Neuronal stem cell (in vitro differentiated cells): ENCODE data around the gene AGAP1.

ENCODE experiments used
- DNase-seq: peaks from one replicate; pipeline ENCODE4 v3.0.0-alpha.2; 2013; ENCODE audit warnings: low spot score
- H2AFZ ChIP-seq: one replicate; pipeline ENCODE4 v1.6.1; 2013; ENCODE audit warnings: mild to moderate bottlenecking, low read length, inconsistent platforms
- H2AK5ac ChIP-seq: 2 replicates; pipeline ENCODE4 v1.6.1; 2013; ENCODE audit warnings: low read depth, mild to moderate bottlenecking, inconsistent platforms, low read length, moderate library complexity, mixed read lengths
- H2BK120ac ChIP-seq: 2 replicates; pipeline ENCODE4 v1.6.1; 2013; ENCODE audit warnings: low read depth, mild to moderate bottlenecking, inconsistent platforms, low read length, moderate library complexity, mixed read lengths
- H2BK12ac ChIP-seq: one replicate; pipeline ENCODE4 v1.6.1; 2013; ENCODE audit warnings: low read length, inconsistent platforms
- H2BK15ac ChIP-seq: 2 replicates; pipeline ENCODE4 v1.6.1; 2013; ENCODE audit warnings: mild to moderate bottlenecking, low read length, inconsistent platforms, mixed read lengths
- H2BK5ac ChIP-seq: one replicate; pipeline ENCODE4 v1.6.1; 2013; ENCODE audit warnings: inconsistent platforms, mild to moderate bottlenecking, low read length, moderate library complexity
- H3K14ac ChIP-seq: one replicate; pipeline ENCODE4 v1.6.1; 2013; ENCODE audit warnings: low read length, inconsistent platforms
- H3K18ac ChIP-seq: 2 replicates; pipeline ENCODE4 v1.6.1; 2013; ENCODE audit warnings: low read length, inconsistent platforms
- H3K23ac ChIP-seq: 2 replicates; pipeline ENCODE4 v1.6.1; 2013; ENCODE audit warnings: low read depth, mild to moderate bottlenecking, mixed read lengths, low read length, inconsistent platforms; ENCODE audit not compliant: poor library complexity
- H3K27ac ChIP-seq: replicated peaks from 3 replicates; pipeline ENCODE4 v1.5.1; 2013; ENCODE audit warnings: low read length, inconsistent platforms
- H3K27me3 ChIP-seq, 3 experiments: 2 replicates each; pipeline ENCODE4 v1.6.1; 2013; ENCODE audit warnings: low read length in 3 of 3, mild to moderate bottlenecking in 2 of 3, inconsistent platforms in 1 of 3, low read depth in 1 of 3, mixed read lengths in 1 of 3, moderate library complexity in 1 of 3; ENCODE audit not compliant: control insufficient read depth in 3 of 3, insufficient read depth in 3 of 3
- H3K36me3 ChIP-seq, 2 donors: replicated peaks in 1 of 2; 2 replicates each; pipeline ENCODE4 v1.6.1; 2013; ENCODE audit warnings: low read length in 2 of 2; ENCODE audit not compliant: control insufficient read depth in 2 of 2, insufficient read depth in 2 of 2
- H3K4ac ChIP-seq: 2 replicates; pipeline ENCODE4 v1.6.1; 2013; ENCODE audit warnings: inconsistent platforms, mild to moderate bottlenecking, low read length, moderate library complexity
- H3K4me1 ChIP-seq, 2 donors: 1 replicate in 1 of 2; 2 replicates in 1 of 2; pipeline ENCODE4 v1.6.1; 2013; ENCODE audit warnings: low read length in 2 of 2, low read depth in 1 of 2; ENCODE audit not compliant: control insufficient read depth in 2 of 2, insufficient read depth in 1 of 2
- H3K4me2 ChIP-seq: one replicate; pipeline ENCODE4 v1.6.1; 2013; ENCODE audit warnings: mild to moderate bottlenecking, low read length, inconsistent platforms; ENCODE audit not compliant: insufficient read depth, poor library complexity, severe bottlenecking
- H3K4me3 ChIP-seq, 2 donors: 2 replicates each; pipeline ENCODE4 v1.5.1; 2013; ENCODE audit warnings: low read length in 2 of 2, mild to moderate bottlenecking in 2 of 2, inconsistent platforms in 1 of 2, moderate library complexity in 1 of 2
- H3K79me1 ChIP-seq: one replicate; pipeline ENCODE4 v1.6.1; 2013; ENCODE audit warnings: low read depth, mild to moderate bottlenecking, inconsistent platforms, low read length, moderate library complexity
- H3K9ac ChIP-seq: one replicate; pipeline ENCODE4 v1.6.1; 2013; ENCODE audit warnings: mild to moderate bottlenecking, low read depth, low read length, inconsistent platforms; ENCODE audit not compliant: poor library complexity
- H3K9me3 ChIP-seq, 2 donors: replicated peaks in 1 of 2; 2 replicates each; pipeline versions ENCODE3 to v1.6.1; 2013; ENCODE audit warnings: low read length in 2 of 2, mild to moderate bottlenecking in 2 of 2, inconsistent platforms in 1 of 2, low read depth in 1 of 2, mixed read lengths in 1 of 2, moderate library complexity in 1 of 2; ENCODE audit not compliant: control insufficient read depth in 2 of 2, insufficient read depth in 1 of 2
- H4K8ac ChIP-seq: one replicate; pipeline ENCODE4 v1.6.1; 2013; ENCODE audit warnings: low read depth, mild to moderate bottlenecking, inconsistent platforms, low read length, moderate library complexity
- H4K91ac ChIP-seq: one replicate; pipeline ENCODE4 v1.6.1; 2013; ENCODE audit warnings: low read length, low read depth, mild to moderate bottlenecking, inconsistent platforms; ENCODE audit not compliant: poor library complexity
- WGBS, 2 donors: extraction: QIAGEN DNeasy Blood & Tissue Kit; methylation state at CpG; one replicate each; pipeline ENCODE4 v1.1.7; 2013; ENCODE audit warnings: missing lambda C conversion rate in 2 of 2, mixed read lengths in 1 of 2; ENCODE audit not compliant: insufficient read length in 2 of 2, insufficient replicate concordance in 1 of 2; ENCODE audit errors: extremely low coverage in 2 of 2; 5-methylcytosine and 5-hydroxymethylcytosine counted together

AGAP1 gene

GRCh38 chr2:235467588-235467987, 26.3 kb upstream of the AGAP1 start:
- no peak overlapping the region for H2AK5ac ChIP-seq
- H3K27ac ChIP-seq, result no peak overlapping the region
- H2BK12ac ChIP-seq, result no peak overlapping the region
- no peak overlapping the region for H2AFZ ChIP-seq
- no peak overlapping the region for H2BK5ac ChIP-seq
- no peak overlapping the region for H3K4me3 ChIP-seq
- H3K23ac ChIP-seq, result no peak overlapping the region
- no peak overlapping the region for H3K18ac ChIP-seq
- no CpG with 5 or more reads among the region's 5 CpGs for WGBS, 2 donors
- H2BK15ac ChIP-seq, result no peak overlapping the region
- no peak overlapping the region for H3K9ac ChIP-seq
- H2BK120ac ChIP-seq, result no peak overlapping the region
- no peaks in the 10 kb centered on the region for H3K36me3 ChIP-seq
- no peak for DNase-seq
- H3K4me1 ChIP-seq, result peaks cover 0 to 5% of the 10 kb centered on the region in 2 donors
- no peak overlapping the region for H4K8ac ChIP-seq
- no peak overlapping the region for H3K14ac ChIP-seq
- no peak overlapping the region for H3K4ac ChIP-seq
- no peak overlapping the region for H4K91ac ChIP-seq
- no peaks in the 10 kb centered on the region for H3K9me3 ChIP-seq
- no peaks in the 10 kb centered on the region for H3K27me3 ChIP-seq
- no peak overlapping the region for H3K4me2 ChIP-seq
- no peaks in the 10 kb centered on the region for H3K79me1 ChIP-seq

GRCh38 chr2:235468978-235469655, 24.7 kb upstream of the AGAP1 start:
- DNase-seq, result peak; percentile 8
- Histone ChIP-seq H3K18ac (no peak overlapping the region), H3K27me3 (no peaks in the 10 kb centered on the region), H3K27ac (peak overlapping the region; percentile 39), H3K36me3 (no peaks in the 10 kb centered on the region), H3K4ac (no peak overlapping the region), H4K8ac (no peak overlapping the region), H2BK15ac (no peak overlapping the region), H3K4me1 (peaks cover 0 to 5% of the 10 kb centered on the region in 2 donors), H4K91ac (no peak overlapping the region), H2BK120ac (no peak overlapping the region), H3K23ac (no peak overlapping the region), H3K79me1 (no peaks in the 10 kb centered on the region), H3K4me3 (no peak overlapping the region), H3K4me2 (no peak overlapping the region), H2BK12ac (no peak overlapping the region), H2AFZ (peak overlapping the region; percentile 63), H3K14ac (no peak overlapping the region), H2AK5ac (no peak overlapping the region), H3K9ac (no peak overlapping the region), H2BK5ac (no peak overlapping the region), H3K9me3 (no peaks in the 10 kb centered on the region)
- no CpG with 5 or more reads among the region's 9 CpGs for WGBS, 2 donors

DNA sequence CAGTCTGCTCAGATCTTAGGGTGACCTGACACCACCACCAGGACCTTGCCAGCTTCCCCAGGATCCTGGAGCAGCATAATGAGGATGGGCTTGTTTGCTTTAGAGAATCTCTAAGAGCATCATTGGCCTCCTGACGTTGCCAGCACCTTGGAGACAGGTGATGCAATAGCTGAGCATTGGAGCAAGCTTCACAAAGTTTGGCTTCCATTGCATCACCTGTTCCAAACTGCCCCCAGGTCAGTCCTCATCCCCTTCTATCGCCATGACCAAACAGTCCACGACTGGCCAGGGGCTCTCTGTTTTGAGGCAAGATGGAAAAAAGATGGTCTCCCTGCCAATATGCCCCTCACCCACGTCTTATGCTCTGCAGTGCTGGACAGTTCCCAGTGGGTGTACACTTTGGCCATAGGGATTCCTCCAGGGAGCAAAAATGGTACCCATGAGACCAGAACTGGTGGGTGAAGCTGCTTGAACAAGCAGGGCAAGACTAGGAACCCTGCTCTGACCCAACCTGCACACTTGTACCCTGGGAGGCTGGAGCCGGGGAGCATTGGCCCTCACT, 22.6 kb upstream of the AGAP1 start:
- no peak overlapping the region for H3K23ac ChIP-seq
- no peak for DNase-seq
- H3K9ac ChIP-seq, result no peak overlapping the region
- no peak overlapping the region for H3K18ac ChIP-seq
- no peaks in the 10 kb centered on the region for H3K9me3 ChIP-seq
- no peak overlapping the region for H3K4me2 ChIP-seq
- H4K8ac ChIP-seq, result no peak overlapping the region
- H3K4ac ChIP-seq, result no peak overlapping the region
- peaks cover 0 to 5% of the 10 kb centered on the region in 2 donors for H3K4me1 ChIP-seq
- no peak overlapping the region for H3K27ac ChIP-seq
- WGBS, 2 donors, result no CpG with 5 or more reads among the region's 5 CpGs
- no peak overlapping the region for H3K4me3 ChIP-seq
- no peaks in the 10 kb centered on the region for H3K79me1 ChIP-seq
- H2BK12ac ChIP-seq, result no peak overlapping the region
- H3K27me3 ChIP-seq, result no peaks in the 10 kb centered on the region
- H2BK5ac ChIP-seq, result no peak overlapping the region
- no peak overlapping the region for H3K14ac ChIP-seq
- no peak overlapping the region for H2AFZ ChIP-seq
- no peak overlapping the region for H2AK5ac ChIP-seq
- H2BK120ac ChIP-seq, result no peak overlapping the region
- no peaks in the 10 kb centered on the region for H3K36me3 ChIP-seq
- no peak overlapping the region for H2BK15ac ChIP-seq
- H4K91ac ChIP-seq, result no peak overlapping the region

- H3K27ac ChIP-seq, result no peak overlapping the region
- no peak overlapping the region for H3K4ac ChIP-seq
Measured at GRCh38 chr2:235472443-235472842, 21.4 kb upstream of the AGAP1 start.

More at GRCh38 chr2:235472443-235472842, 21.4 kb upstream of the AGAP1 start:
- Histone ChIP-seq H3K79me1 (no peaks in the 10 kb centered on the region), H3K4me2 (no peak overlapping the region), H2BK15ac (no peak overlapping the region), H3K9me3 (no peaks in the 10 kb centered on the region), H3K4me1 (peaks cover 0 to 5% of the 10 kb centered on the region in 2 donors), H4K8ac (no peak overlapping the region), H3K14ac (no peak overlapping the region), H3K23ac (no peak overlapping the region), H2BK5ac (no peak overlapping the region), H4K91ac (no peak overlapping the region), H3K18ac (no peak overlapping the region), H3K4me3 (no peak overlapping the region), H2BK12ac (no peak overlapping the region), H3K27me3 (no peaks in the 10 kb centered on the region), H3K9ac (no peak overlapping the region), H3K36me3 (no peaks in the 10 kb centered on the region), H2AK5ac (no peak overlapping the region), H2AFZ (no peak overlapping the region), H2BK120ac (no peak overlapping the region)
- DNase-seq, result no peak
- no CpG with 5 or more reads among the region's 4 CpGs for WGBS, 2 donors
